ENCODE measurements around the gene SEPTIN11. TPM values are rescaled to one million over a fixed set of nuclear protein-coding genes. Genes with fewer than 3 reads are reported as not detected.

Gene SEPTIN11
- total RNA-seq, 1 experiment from 2014 or later, result 125 TPM

DNA sequence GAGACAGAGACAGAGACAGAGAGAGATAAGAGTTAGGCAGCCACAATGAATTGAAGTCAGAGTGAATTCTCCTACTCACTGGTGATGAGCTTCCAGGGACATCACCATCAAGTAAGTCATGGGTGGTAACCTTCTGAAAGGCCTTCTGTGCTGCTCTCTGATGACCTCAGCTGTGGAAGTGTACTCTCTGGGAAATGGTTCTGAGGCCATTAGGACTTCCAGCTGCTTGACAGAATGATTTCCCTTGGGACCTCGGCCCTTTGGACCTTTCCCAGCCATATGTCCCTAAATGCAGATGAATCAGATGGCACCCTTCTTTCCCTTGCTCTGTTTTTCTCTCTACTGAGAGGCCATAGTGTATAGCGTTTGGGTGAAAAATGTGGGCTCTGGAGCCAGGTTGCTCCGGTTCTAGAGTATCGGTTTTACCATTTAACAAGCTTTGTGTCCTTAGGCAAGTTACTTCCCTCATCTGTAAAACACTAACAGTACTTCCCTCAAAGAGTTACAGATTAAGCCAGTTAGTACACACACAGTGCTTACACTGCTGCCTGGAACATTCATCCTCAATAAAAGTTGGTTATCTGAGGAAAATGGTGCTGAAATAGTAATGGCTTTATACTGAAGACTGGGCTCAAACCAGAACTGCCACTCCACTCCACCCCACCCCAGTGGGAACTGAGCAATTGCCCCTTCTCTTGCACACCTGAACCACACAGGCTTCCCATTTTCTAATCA, 7.6 kb downstream of the SEPTIN11 start:
- no peak for DNase-seq (ENCODE audit: low spot score)
- no peak overlapping the region for H3K4me3 Mint-ChIP-seq
- no peaks in the 10 kb centered on the region for H3K36me3 Mint-ChIP-seq
- POLR2A ChIA-PET, result no interaction called here
- H3K9me3 Mint-ChIP-seq, result no peaks in the 10 kb centered on the region
- no peak overlapping the region for H3K27ac Mint-ChIP-seq
- CTCF ChIA-PET, result interaction anchor here (0.6 to 0.8 kb wide), 2 partner anchors 8 to 34 kb away, joined by 3 read pairs; no protein-coding TSS in a partner anchor
- no peak for ATAC-seq
- no peak for TF ChIP-seq TCF7 (CRISPR knock-in tag; IDR thresholded peaks at IDR 0.05; ENCODE audit: low read depth)
- TF ChIP-seq, protein P1, sequence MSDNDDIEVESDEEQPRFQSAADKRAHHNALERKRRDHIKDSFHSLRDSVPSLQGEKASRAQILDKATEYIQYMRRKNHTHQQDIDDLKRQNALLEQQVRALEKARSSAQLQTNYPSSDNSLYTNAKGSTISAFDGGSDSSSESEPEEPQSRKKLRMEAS (CRISPR knock-in tag; IDR thresholded peaks at IDR 0.05), result no peak
- no peaks in the 10 kb centered on the region for H3K27me3 Mint-ChIP-seq (ENCODE audit: low read depth)
- peaks cover 60% of the 10 kb centered on the region for H3K4me1 Mint-ChIP-seq

- ATAC-seq (no peak), DNase-seq (ENCODE audit: low spot score) (no peak)
- CTCF ChIA-PET, result no interaction called here
- no peak overlapping the region for H3K4me3 Mint-ChIP-seq
- POLR2A ChIA-PET, result no interaction called here
- no peaks in the 10 kb centered on the region for H3K27me3 Mint-ChIP-seq (ENCODE audit: low read depth)
- peaks cover 54% of the 10 kb centered on the region for H3K4me1 Mint-ChIP-seq
- no peaks in the 10 kb centered on the region for H3K9me3 Mint-ChIP-seq
- 0 out of 2 replicates have a peak, but pooled peaks cover under 1% of the 10 kb centered on the region for H3K36me3 Mint-ChIP-seq
- TF ChIP-seq NR1H2 (CRISPR knock-in tag; IDR thresholded peaks at IDR 0.05) (no peak), ZNF219 (CRISPR knock-in tag; IDR thresholded peaks at IDR 0.05; ENCODE audit: borderline replicate concordance) (no peak), USF1 (CRISPR knock-in tag; IDR thresholded peaks at IDR 0.05) (no peak), NFATC4 (CRISPR knock-in tag; IDR thresholded peaks at IDR 0.05) (no peak), ZNF423 (CRISPR knock-in tag; IDR thresholded peaks at IDR 0.05) (no peak), ZNF532 (CRISPR knock-in tag; IDR thresholded peaks at IDR 0.05; ENCODE audit: borderline replicate concordance) (no peak), CREB1 (CRISPR knock-in tag; IDR thresholded peaks at IDR 0.05) (no peak), IRF2 (CRISPR knock-in tag; IDR thresholded peaks at IDR 0.05; ENCODE audit: borderline replicate concordance, low read depth) (no peak)
- TF ChIP-seq, protein P1 (CRISPR knock-in tag; IDR thresholded peaks at IDR 0.05), result no peak
- TF ChIP-seq, protein P2, sequence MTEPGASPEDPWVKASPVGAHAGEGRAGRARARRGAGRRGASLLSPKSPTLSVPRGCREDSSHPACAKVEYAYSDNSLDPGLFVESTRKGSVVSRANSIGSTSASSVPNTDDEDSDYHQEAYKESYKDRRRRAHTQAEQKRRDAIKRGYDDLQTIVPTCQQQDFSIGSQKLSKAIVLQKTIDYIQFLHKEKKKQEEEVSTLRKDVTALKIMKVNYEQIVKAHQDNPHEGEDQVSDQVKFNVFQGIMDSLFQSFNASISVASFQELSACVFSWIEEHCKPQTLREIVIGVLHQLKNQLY (CRISPR knock-in tag; IDR thresholded peaks at IDR 0.05), result no peak
- TF ChIP-seq, protein P3, sequence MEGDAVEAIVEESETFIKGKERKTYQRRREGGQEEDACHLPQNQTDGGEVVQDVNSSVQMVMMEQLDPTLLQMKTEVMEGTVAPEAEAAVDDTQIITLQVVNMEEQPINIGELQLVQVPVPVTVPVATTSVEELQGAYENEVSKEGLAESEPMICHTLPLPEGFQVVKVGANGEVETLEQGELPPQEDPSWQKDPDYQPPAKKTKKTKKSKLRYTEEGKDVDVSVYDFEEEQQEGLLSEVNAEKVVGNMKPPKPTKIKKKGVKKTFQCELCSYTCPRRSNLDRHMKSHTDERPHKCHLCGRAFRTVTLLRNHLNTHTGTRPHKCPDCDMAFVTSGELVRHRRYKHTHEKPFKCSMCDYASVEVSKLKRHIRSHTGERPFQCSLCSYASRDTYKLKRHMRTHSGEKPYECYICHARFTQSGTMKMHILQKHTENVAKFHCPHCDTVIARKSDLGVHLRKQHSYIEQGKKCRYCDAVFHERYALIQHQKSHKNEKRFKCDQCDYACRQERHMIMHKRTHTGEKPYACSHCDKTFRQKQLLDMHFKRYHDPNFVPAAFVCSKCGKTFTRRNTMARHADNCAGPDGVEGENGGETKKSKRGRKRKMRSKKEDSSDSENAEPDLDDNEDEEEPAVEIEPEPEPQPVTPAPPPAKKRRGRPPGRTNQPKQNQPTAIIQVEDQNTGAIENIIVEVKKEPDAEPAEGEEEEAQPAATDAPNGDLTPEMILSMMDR (IDR thresholded peaks at IDR 0.05), result no peak
- TF ChIP-seq, protein P4, sequence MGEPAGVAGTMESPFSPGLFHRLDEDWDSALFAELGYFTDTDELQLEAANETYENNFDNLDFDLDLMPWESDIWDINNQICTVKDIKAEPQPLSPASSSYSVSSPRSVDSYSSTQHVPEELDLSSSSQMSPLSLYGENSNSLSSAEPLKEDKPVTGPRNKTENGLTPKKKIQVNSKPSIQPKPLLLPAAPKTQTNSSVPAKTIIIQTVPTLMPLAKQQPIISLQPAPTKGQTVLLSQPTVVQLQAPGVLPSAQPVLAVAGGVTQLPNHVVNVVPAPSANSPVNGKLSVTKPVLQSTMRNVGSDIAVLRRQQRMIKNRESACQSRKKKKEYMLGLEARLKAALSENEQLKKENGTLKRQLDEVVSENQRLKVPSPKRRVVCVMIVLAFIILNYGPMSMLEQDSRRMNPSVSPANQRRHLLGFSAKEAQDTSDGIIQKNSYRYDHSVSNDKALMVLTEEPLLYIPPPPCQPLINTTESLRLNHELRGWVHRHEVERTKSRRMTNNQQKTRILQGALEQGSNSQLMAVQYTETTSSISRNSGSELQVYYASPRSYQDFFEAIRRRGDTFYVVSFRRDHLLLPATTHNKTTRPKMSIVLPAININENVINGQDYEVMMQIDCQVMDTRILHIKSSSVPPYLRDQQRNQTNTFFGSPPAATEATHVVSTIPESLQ (CRISPR knock-in tag; IDR thresholded peaks at IDR 0.05), result no peak
- H3K27ac Mint-ChIP-seq, result no peak overlapping the region
These were observed 9.3 kb downstream of the SEPTIN11 start for GRCh38 chr4:76958891-76959290.
